Mucosa of descending colon (tissue), 3 donors: Measurements from ENCODE around the gene CELA2A. TPM values are rescaled to one million over a fixed set of nuclear protein-coding genes. Genes with fewer than 3 reads are reported as not detected.

Source experiments
- ATAC-seq: fragments of 200-7000 bp; cut with Tn5 transposase; one replicate; pipeline ENCODE4 v1.9.1; 2020; ENCODE audit warnings: mild to moderate bottlenecking, moderate library complexity
- DNase-seq, 3 donors: peaks; one replicate each; pipeline ENCODE4 v3.0.0-alpha.2; 2020
- H3K36me3 ChIP-seq: fragments of 200-600 bp; one replicate; pipeline ENCODE4 v1.8.0; 2021; ENCODE audit warnings: low read depth, mild to moderate bottlenecking
- H3K4me1 ChIP-seq: fragments of 200-600 bp; one replicate; pipeline ENCODE4 v1.8.0; 2021; ENCODE audit warnings: low read depth, mild to moderate bottlenecking
- H3K4me3 ChIP-seq: fragments of 200-600 bp; one replicate; pipeline ENCODE4 v1.8.0; 2021; ENCODE audit warnings: mild to moderate bottlenecking
- H3K9me3 ChIP-seq: fragments of 200-600 bp; one replicate; pipeline ENCODE4 v1.8.0; 2021; ENCODE audit warnings: mild to moderate bottlenecking
- CTCF ChIP-seq: fragments of 200-600 bp; IDR thresholded peaks from one replicate; pipeline ENCODE4 v1.8.0; 2022; ENCODE audit warnings: antibody characterized with exemption, mild to moderate bottlenecking
- intact Hi-C, 2 donors: fragments of 100-400 bp; cut with DNase I in 1 of 2; cut with micrococcal nuclease in 1 of 2; formaldehyde crosslinking; loops; one replicate each; pipeline versions ENCODE4 v1.11.0 to v1.11.1; 2022; cut with DNase I, micrococcal nuclease
- total RNA-seq, 3 donors: library from RNA; stranded (reverse); fragmentation: NEBNext Ultra II Directional in 2 of 3; extraction: Animal tissue kit (Norgen Biotek cat#: 25700) in 2 of 3; gene quantifications; one replicate each; pipeline versions ENCODE4 v1.2.1 to v1.2.4, GENCODE V29; 2021 to 2023
- donor health status: DM: no; HTN: no; CAD: no; lungs with moderate emphysema.
- donor health status: DM: no; HTN: no; CAD: no.
- donor health status: DM: no; HTN: yes; CAD: no.

The CELA2A gene
- total RNA-seq, 3 donors from 2014 or later = not detected

- intact Hi-C loops = no loop called here
- Histone ChIP-seq H3K36me3 (no peaks in the 10 kb centered on the region), H3K4me1 (no peaks in the 10 kb centered on the region), H3K4me3 (no peak overlapping the region), H3K9me3 (no peaks in the 10 kb centered on the region)
- DNase-seq (no peak), ATAC-seq (no peak)
- TF ChIP-seq CTCF = no peak
Measured at GRCh38 chr1:15435239-15436077, 21.1 kb upstream of the CELA2A start.

- ATAC-seq (no peak), DNase-seq (no peak)
- Histone ChIP-seq H3K9me3 (no peaks in the 10 kb centered on the region), H3K36me3 (no peaks in the 10 kb centered on the region), H3K4me1 (no peaks in the 10 kb centered on the region), H3K4me3 (no peak overlapping the region)
- no peak for TF ChIP-seq CTCF
- intact Hi-C loops = no loop called here
Measured at GRCh38 chr1:15436881-15437442, 19.6 kb upstream of the CELA2A start.

- no peaks in the 10 kb centered on the region for H3K36me3 ChIP-seq
- no peaks in the 10 kb centered on the region for H3K4me1 ChIP-seq
- intact Hi-C loops = no loop called here
- TF ChIP-seq CTCF = no peak
- no peaks in the 10 kb centered on the region for H3K9me3 ChIP-seq
- DNase-seq = no peak
- no peak for ATAC-seq
- H3K4me3 ChIP-seq = no peak overlapping the region
Measured at GRCh38 chr1:15439325-15439724, 17.2 kb upstream of the CELA2A start.

- no peak for TF ChIP-seq CTCF
- no peaks in the 10 kb centered on the region for H3K36me3 ChIP-seq
- intact Hi-C loops = no loop called here
- ATAC-seq (no peak), DNase-seq (no peak)
- no peak overlapping the region for H3K4me3 ChIP-seq
- H3K9me3 ChIP-seq = no peaks in the 10 kb centered on the region
- H3K4me1 ChIP-seq = no peaks in the 10 kb centered on the region
Measured at GRCh38 chr1:15440357-15440756, 16.2 kb upstream of the CELA2A start.

- Histone ChIP-seq H3K4me1 (no peaks in the 10 kb centered on the region), H3K9me3 (no peaks in the 10 kb centered on the region), H3K4me3 (no peak overlapping the region), H3K36me3 (no peaks in the 10 kb centered on the region)
- intact Hi-C loops = no loop called here
- no peak for TF ChIP-seq CTCF
- no peak for DNase-seq
- ATAC-seq = no peak
Measured at GRCh38 chr1:15441247-15441646, 15.3 kb upstream of the CELA2A start.
